ENCODE results near the gene TENM3. TPM values are rescaled to one million over a fixed set of nuclear protein-coding genes. Genes with fewer than 3 reads are reported as not detected.

TENM3 gene
- polyA plus RNA-seq, 1 experiment = 9.2 TPM

DNA sequence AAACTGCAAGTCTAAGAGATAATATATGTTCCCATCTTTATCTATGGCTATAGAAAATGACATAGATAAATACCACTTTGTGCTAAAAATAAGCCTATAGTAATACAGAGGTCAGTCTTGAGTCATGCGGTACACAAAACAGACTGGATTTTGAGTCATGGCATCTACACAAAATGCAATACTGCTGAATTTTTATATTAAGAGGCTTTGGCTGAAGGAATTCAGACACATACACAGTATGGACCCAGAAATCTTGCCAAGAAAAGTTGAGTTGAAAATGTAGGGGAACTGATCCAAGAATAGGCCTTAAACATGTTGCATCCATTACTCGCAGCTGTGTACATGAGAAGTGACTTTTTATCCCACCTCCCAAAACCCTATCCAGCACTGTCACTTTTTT lies 184.4 kb downstream of the TENM3 start:
- Histone ChIP-seq H3K4me3 (ENCODE audit: low read depth, low read length) (no peak overlapping the region), H3K36me3 (ENCODE audit: control insufficient read depth, insufficient read depth, low read length) (no peaks in the 10 kb centered on the region), H3K27me3 (ENCODE audit: control insufficient read depth, insufficient read depth, low read length) (no peaks in the 10 kb centered on the region)
- no peak for DNase-seq (ENCODE audit: low read depth)
- ChIA-PET CTCF (no interaction called here), POLR2A (no interaction called here)
- TF ChIP-seq, protein P1, sequence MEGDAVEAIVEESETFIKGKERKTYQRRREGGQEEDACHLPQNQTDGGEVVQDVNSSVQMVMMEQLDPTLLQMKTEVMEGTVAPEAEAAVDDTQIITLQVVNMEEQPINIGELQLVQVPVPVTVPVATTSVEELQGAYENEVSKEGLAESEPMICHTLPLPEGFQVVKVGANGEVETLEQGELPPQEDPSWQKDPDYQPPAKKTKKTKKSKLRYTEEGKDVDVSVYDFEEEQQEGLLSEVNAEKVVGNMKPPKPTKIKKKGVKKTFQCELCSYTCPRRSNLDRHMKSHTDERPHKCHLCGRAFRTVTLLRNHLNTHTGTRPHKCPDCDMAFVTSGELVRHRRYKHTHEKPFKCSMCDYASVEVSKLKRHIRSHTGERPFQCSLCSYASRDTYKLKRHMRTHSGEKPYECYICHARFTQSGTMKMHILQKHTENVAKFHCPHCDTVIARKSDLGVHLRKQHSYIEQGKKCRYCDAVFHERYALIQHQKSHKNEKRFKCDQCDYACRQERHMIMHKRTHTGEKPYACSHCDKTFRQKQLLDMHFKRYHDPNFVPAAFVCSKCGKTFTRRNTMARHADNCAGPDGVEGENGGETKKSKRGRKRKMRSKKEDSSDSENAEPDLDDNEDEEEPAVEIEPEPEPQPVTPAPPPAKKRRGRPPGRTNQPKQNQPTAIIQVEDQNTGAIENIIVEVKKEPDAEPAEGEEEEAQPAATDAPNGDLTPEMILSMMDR (IDR thresholded peaks at IDR 0.05; ENCODE audit: insufficient read depth, low read depth, low read length) = no peak

DNA sequence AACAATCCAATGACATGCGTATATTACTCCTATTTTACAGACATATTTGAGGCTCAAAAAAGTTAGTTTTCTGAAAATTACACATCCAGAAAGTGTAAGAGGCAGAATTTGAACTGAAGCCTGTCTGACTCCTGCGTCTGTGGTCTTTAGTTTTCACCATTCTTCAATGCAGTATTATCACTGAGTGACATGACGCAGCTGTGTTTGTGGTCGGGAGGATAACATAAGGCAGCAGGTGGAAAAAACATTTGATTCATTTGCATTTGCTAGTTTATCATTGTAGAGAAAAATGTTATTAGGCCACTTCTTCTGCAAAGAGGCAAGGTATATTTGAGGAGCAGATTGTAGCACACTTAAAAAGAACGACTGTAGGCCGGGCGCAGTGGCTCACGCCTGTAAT lies 186.7 kb downstream of the TENM3 start:
- H3K27me3 ChIP-seq (ENCODE audit: control insufficient read depth, insufficient read depth, low read length) = no peaks in the 10 kb centered on the region
- ChIA-PET CTCF (no interaction called here), POLR2A (no interaction called here)
- H3K4me3 ChIP-seq (ENCODE audit: low read depth, low read length) = no peak overlapping the region
- DNase-seq (ENCODE audit: low read depth) = no peak
- TF ChIP-seq, protein P1 (IDR thresholded peaks at IDR 0.05; ENCODE audit: insufficient read depth, low read depth, low read length) = no peak
- H3K36me3 ChIP-seq (ENCODE audit: control insufficient read depth, insufficient read depth, low read length) = no peaks in the 10 kb centered on the region

DNA sequence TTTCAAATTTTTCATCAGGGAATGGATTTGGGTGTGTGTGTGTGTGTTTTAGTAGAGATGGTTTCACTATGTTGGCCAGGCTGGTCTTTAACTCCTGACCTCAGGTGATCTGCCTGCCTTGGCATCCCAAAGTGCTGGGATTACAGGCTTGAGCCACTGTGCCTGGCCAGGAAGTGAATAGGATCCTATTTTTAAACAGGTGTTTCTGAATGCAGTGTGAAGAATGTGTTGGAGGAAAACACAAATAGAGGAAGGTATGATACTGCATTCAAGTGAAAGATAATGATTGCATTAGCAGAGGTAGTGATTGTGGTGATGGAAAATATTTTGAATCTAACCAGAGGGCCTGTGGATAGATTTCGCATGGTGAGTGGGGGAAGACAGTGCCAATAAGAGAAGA lies 189.6 kb downstream of the TENM3 start:
- no peaks in the 10 kb centered on the region for H3K27me3 ChIP-seq (ENCODE audit: control insufficient read depth, insufficient read depth, low read length)
- TF ChIP-seq, protein P1 (IDR thresholded peaks at IDR 0.05; ENCODE audit: insufficient read depth, low read depth, low read length) = no peak
- DNase-seq (ENCODE audit: low read depth) = no peak
- no peak overlapping the region for H3K4me3 ChIP-seq (ENCODE audit: low read depth, low read length)
- CTCF ChIA-PET = no interaction called here
- no peaks in the 10 kb centered on the region for H3K36me3 ChIP-seq (ENCODE audit: control insufficient read depth, insufficient read depth, low read length)
- POLR2A ChIA-PET = no interaction called here

GRCh38 chr4:182434720-182435119 lies 191.5 kb downstream of the TENM3 start:
- Histone ChIP-seq H3K27me3 (ENCODE audit: control insufficient read depth, insufficient read depth, low read length) (no peaks in the 10 kb centered on the region), H3K36me3 (ENCODE audit: control insufficient read depth, insufficient read depth, low read length) (no peaks in the 10 kb centered on the region), H3K4me3 (ENCODE audit: low read depth, low read length) (no peak overlapping the region)
- ChIA-PET CTCF (interaction anchor here (1.1 kb wide), 1 partner anchor 11 kb away, joined by 4 read pairs; no protein-coding TSS in a partner anchor), POLR2A (no interaction called here)
- DNase-seq (ENCODE audit: low read depth) = no peak
- TF ChIP-seq, protein P1 (IDR thresholded peaks at IDR 0.05; ENCODE audit: insufficient read depth, low read depth, low read length) = no peak

GRCh38 chr4:182435401-182435800 lies 192.2 kb downstream of the TENM3 start:
- no peaks in the 10 kb centered on the region for H3K36me3 ChIP-seq (ENCODE audit: control insufficient read depth, insufficient read depth, low read length)
- ChIA-PET CTCF (interaction anchor here (1.1 kb wide), 1 partner anchor 11 kb away, joined by 4 read pairs; no protein-coding TSS in a partner anchor), POLR2A (no interaction called here)
- TF ChIP-seq, protein P1 (IDR thresholded peaks at IDR 0.05; ENCODE audit: insufficient read depth, low read depth, low read length) = no peak
- H3K27me3 ChIP-seq (ENCODE audit: control insufficient read depth, insufficient read depth, low read length) = no peaks in the 10 kb centered on the region
- DNase-seq (ENCODE audit: low read depth) = no peak
- H3K4me3 ChIP-seq (ENCODE audit: low read depth, low read length) = no peak overlapping the region

Data from BJ (cell line).